Activated T-cell treated with anti-CD3 and anti-CD28 coated beads, Interleukin-2, amount 50 U/mL, for 48 hours (primary cell): Measurements from ENCODE around the gene SLC41A1.

Source experiments
- DNase-seq, 2 experiments: peaks; one replicate each; pipeline ENCODE4 v3.0.0-alpha.2; 2020

SLC41A1 gene

DNA sequence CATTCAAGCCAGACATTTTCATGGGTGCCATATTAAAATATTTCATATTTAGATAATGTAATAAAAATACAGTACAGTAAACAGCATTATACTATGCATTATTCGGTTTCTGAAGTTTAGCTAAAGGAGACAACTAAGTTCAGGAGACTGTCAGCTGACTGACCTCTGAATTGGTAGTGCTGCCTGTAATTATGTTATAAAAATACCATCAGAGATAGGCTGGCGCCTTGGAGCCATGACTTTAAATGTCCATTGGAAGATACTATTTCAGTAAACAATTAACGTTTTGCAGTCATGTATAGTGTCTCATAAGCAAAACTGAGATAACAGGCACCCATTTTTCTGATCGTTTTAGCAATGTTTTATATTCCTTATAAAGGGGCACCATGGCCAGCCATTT is 26.4 kb downstream of the SLC41A1 start:
- no peak for DNase-seq

- no peak for DNase-seq
Observed at GRCh38 chr1:205785446-205785845, 27.6 kb downstream of the SLC41A1 start.

- DNase-seq, result no peak
Observed at GRCh38 chr1:205783904-205784303, 29.1 kb downstream of the SLC41A1 start.

- DNase-seq, result no peak
Observed at GRCh38 chr1:205783433-205783795, 29.6 kb downstream of the SLC41A1 start.

GRCh38 chr1:205782627-205783432 is 30.2 kb downstream of the SLC41A1 start:
- DNase-seq, result no peak

DNA sequence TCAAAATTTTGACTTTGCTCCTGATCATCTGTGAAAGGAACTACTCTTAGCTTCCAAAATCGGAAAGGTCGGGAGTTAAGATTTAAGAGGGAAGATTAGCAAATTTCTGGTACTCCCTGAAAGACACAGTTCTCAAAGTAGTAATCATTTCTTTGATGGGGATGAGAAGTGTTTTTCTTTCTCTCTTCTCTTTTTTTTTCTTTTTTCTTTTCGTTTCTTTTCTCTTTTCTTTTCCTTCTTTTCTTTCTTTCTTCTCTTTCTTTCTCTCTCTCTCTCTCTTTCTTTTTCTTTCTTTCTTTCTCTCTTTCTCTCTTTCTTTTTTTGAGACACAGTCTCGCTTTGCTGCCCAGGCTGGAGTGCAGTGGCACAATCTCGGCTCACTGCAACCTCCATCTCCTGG is 32.7 kb downstream of the SLC41A1 start:
- no peak for DNase-seq

- DNase-seq, result no peak
Observed at GRCh38 chr1:205777994-205778393, 35.0 kb downstream of the SLC41A1 start.

- DNase-seq, result no peak
Observed at GRCh38 chr1:205775717-205776056, 37.3 kb downstream of the SLC41A1 start.

DNA sequence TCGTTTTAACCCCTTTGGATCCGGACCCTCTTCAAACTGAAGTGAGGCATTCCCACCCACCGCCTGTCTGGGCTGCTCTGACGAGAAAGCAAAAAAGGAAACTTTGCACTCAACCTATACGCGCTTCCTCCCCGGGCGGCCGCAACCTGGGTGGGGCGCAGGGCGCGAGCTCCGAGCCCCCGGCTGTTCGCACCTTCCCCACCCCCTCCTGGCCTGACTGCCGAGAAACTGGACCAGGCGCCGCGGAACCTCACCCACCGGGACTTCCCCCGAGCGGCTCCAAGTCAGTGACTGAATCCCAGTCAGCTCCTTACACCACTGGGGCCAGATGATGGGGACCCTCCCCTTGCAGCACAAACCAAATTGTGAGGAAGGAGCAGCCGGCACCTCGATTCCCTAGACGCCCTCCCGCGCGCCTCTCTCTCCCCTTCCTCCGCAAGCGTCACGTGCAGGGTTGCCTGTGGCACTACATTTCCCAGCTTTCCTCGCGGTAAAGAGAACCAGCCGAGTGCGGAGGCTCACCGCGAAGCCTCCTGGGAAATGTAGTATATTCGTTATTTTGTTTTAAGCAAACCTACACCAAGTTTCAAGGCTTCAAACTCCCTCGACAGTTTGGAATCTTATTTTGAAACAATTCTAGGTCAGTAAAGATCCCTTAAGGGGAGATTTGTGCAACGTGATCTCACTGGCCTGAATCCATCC is 37.8 kb downstream of the SLC41A1 start, which contains the start of gene RAB29:
TSS of gene RAB29 (minus strand) at position 468 of the 702 bp plus-strand sequence. CDS start 526 bp downstream, outside the sequence.
- peak; percentile 84 to 85 for DNase-seq

DNA sequence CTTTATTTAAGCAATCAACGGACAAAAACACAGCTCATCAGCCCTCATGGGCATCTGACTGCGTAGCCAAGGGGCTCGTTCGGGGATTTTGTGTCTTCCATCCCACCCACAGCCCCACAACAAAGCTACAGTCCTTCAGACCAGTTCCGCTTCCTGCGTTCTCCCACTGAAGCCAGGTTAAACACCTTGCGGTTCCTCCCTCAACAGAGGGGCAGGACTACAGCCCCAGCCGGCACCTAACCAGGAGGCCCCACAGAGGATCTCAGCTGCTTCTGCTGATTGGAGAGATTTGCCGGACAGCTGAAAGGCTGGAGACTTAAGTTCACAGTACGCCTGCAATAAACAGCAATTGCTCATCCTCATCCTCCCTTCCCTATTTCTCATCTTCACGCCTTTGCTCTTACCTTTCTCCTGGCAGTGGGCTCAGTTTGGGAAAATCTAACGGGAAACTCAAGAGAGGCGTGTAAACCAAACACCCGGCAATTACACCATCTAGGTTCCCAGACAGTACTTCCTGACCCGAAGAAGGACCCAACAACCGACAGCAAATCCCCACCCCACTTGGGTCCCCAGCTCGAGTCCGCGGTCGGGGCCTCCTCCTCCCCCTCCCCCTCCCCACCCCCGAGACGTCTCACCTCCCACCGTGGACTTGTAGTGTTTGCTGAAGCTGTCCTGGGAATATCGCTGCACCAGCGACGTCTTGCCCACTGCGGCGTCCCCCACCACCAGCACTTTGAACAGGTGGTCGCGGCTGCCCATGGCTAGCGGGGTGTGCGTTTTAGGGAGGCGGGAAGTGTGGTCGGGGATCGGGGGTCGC is 38.6 kb downstream of the SLC41A1 start:
- DNase-seq, result peak; percentile 58 to 67

DNA sequence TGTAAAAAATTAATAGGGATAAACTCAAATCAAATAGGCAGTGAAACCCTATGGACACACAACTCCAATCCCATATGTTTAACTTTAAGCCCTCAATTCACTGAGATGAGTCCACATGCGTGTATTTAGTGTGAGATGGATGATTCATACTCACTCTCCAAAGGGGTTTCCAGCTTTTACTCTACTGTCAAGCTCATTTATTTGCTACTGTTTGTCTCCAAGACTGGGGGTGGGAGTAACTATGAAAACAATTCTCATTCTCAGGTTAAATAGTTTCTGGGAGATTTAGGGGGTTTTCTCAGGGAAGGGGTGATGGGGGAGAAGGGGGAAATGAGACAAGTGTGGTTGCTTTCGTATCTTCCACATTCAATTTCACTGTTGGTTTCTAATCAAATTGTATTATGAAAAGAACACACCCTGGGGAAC is 40.4 kb downstream of the SLC41A1 start:
- DNase-seq, result no peak

GRCh38 chr1:205770618-205771017 is 42.4 kb downstream of the SLC41A1 start:
- no peak for DNase-seq

- no peak for DNase-seq
Observed at GRCh38 chr1:205769641-205770365, 43.2 kb downstream of the SLC41A1 start.

DNA sequence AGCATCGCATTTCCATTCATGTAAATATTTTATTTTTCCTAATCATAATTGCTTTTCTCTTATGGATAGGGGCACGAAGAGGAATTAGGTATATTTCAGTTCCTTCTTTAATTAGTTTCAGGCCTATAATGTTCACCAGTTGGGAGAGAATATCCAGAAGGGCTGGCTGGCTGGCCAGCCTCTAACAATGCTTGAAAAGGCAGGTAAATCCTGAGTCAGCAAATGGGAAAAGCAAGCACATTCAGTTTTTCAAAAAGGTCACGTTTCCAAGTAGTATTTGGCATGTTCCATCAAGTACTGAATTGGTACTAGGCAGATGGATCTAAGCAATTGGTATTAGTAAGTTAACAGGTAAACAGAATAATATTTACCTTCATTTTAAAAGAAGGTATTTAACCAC is 45.8 kb downstream of the SLC41A1 start:
- no peak for DNase-seq

- DNase-seq, result no peak
Observed at GRCh38 chr1:205766570-205766969, 46.4 kb downstream of the SLC41A1 start.

DNA sequence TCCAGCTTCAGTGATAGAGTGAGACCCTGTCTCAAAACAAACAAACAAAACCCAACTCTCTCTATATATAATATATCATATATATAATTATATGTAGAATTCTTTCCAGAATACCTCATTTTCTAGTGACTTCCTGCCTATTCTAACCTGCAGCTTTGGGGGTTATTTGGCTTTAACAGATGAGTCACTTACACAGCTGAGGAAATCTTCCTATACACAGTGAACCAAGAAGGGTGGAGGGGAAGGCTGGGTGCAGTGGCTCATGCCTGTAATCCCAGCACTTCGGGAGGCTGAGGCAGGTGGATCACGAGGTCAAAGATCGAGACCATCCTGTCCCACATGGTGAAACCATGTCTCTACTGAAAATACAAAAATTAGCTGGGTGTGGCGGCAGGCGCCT is 47.0 kb downstream of the SLC41A1 start:
- no peak for DNase-seq

DNA sequence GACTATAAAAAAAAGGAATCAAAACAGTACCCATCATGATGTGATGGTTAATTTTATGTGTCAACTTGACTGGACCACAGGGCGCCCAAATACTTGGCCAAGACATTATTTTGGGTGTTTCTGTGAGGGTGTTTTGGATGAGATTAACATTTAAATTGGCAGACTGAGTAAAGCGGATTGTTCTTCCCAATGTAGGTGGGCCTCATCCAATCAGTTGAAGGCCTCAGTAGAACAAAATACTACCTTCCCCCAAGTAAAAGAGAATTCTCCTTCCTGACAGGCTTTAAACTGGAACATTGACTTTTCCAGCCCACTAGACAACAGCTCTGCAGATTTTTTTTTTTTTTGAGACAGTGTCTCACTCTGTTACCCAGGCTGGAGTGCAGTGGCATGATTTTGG is 48.4 kb downstream of the SLC41A1 start:
- DNase-seq, result no peak

- DNase-seq, result no peak
Observed at GRCh38 chr1:205763980-205764379, 49.0 kb downstream of the SLC41A1 start.

DNA sequence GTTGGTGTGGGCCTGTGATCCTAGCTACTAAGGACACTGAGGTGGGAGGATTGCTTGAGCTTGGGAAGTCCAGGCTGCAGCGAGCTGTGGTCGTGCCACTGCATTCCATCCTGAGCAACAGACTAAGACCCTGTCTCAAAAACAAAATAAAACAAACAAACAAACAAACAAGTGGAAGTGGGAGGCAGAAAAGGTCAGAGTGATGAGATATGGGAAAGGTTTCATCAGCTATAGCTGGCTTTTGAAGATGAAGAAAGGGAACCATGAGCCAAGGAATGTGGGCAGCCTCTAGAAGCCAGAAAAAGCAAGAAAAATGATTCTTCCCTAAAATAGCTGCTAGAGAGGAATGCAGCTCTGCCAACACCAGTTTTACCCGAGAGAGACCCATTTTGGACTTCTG is 52.4 kb downstream of the SLC41A1 start:
- no peak for DNase-seq

DNA sequence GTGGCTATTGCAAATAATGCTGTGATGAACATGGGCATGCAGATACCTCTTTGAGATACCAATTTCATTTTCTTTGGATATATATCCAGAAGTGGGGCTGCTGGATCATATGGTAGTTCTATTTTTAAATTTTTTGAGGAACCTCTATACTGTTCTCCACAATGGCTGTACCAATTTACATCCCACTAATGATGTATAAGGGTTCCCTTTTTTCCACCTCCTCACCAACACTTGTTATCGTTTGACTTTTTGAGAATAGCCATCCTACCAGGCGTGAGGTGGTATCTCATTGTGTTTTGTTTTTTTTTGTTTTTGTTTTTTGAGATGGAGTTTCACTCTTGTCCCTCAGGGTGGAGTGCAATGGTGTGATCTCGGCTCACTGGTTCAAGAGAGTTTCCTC is 56.4 kb downstream of the SLC41A1 start:
- no peak for DNase-seq

GRCh38 chr1:205754857-205755256 is 58.1 kb downstream of the SLC41A1 start:
- DNase-seq, result no peak

DNA sequence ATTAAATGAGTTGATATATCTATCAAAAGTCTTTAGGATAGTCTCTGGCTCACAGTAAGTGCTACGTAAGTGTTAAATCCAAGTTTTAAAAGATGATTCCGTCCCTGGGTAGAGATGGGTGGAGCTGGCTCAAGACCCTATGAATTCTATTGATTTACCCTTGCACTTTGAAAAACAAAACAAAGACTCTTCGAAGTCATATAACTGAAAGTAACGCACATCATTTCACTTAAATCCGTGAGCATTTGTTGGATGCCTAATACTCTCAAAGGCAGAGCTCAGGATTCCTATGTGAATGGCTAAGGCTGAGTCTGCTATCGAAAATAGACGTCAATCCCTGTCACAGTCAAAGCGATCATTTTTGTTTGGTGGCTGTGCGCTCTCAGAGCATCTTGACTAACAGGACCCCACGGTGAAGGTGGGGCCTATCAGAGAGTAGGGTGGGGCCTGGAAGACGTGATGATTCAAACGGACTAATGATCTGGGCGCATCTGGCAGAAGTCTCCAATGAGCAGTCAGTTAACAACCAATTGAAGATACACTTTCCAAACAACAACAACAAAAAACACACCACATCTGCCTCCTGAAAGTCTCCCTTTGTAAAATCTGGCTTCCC is 61.9 kb downstream of the SLC41A1 start:
- DNase-seq, result no peak
